CD8-positive, alpha-beta memory T cell (primary cell): Measurements from ENCODE around the gene C1QTNF8. TPM values are rescaled to one million over a fixed set of nuclear protein-coding genes. Genes with fewer than 3 reads are reported as not detected.

Experiments
- CTCF ChIA-PET: fragments of 350-600 bp; sonication (Branson Sonifier 250); formaldehyde crosslinking; loops from one replicate; lab custom pipeline; 2021; ENCODE audit warnings: antibody characterized with exemption; lab: Charles Lee
- POLR2A ChIA-PET: fragments of 350-600 bp; sonication (Branson Sonifier 250); formaldehyde crosslinking; loops from one replicate; lab custom pipeline; 2021; ENCODE audit warnings: antibody characterized with exemption; lab: Charles Lee
- DNase-seq, 5 donors: peaks; one replicate each; pipeline versions ENCODE4 v3.0.0 to v3.0.0-alpha.2; 2020 to 2022; ENCODE audit warnings: mixed read lengths in 1 of 5
- H3K27ac ChIP-seq: one replicate; pipeline ENCODE4 v1.7.0; 2013; ENCODE audit warnings: low read depth, mild to moderate bottlenecking, low read length, moderate library complexity
- H3K27me3 ChIP-seq: 2 replicates; pipeline ENCODE4 v1.7.0; 2013; ENCODE audit warnings: low read length, mild to moderate bottlenecking; ENCODE audit not compliant: insufficient read depth, poor library complexity, severe bottlenecking
- H3K36me3 ChIP-seq: 2 replicates; pipeline ENCODE4 v1.7.0; 2013; ENCODE audit warnings: mild to moderate bottlenecking, low read length, moderate library complexity; ENCODE audit not compliant: insufficient read depth
- H3K4me1 ChIP-seq: 2 replicates; pipeline ENCODE4 v1.7.0; 2013; ENCODE audit warnings: mild to moderate bottlenecking, low read length, moderate library complexity; ENCODE audit not compliant: insufficient read depth
- H3K4me3 ChIP-seq: 2 replicates; pipeline ENCODE4 v1.7.0; 2013; ENCODE audit warnings: mild to moderate bottlenecking, low read length
- H3K9me3 ChIP-seq: 2 replicates; pipeline ENCODE4 v1.7.0; 2013; ENCODE audit warnings: mild to moderate bottlenecking, low read length
- H3K27ac Mint-ChIP-seq, 8 donors: one replicate each; pipeline ENCODE4 v1.8.0; 2020 to 2021; ENCODE audit warnings: mixed read lengths in 8 of 8, mild to moderate bottlenecking in 6 of 8, inconsistent platforms in 3 of 8, moderate library complexity in 3 of 8
- H3K27me3 Mint-ChIP-seq, 2 donors: one replicate each; pipeline ENCODE4 v1.8.0; 2020 to 2021; ENCODE audit warnings: mixed read lengths in 2 of 2, mild to moderate bottlenecking in 1 of 2, moderate library complexity in 1 of 2
- H3K36me3 Mint-ChIP-seq, 3 donors: one replicate each; pipeline ENCODE4 v1.8.0; 2020 to 2021; ENCODE audit warnings: mixed read lengths in 3 of 3, inconsistent platforms in 1 of 3, mild to moderate bottlenecking in 1 of 3
- H3K4me1 Mint-ChIP-seq, 3 donors: one replicate each; pipeline ENCODE4 v1.8.0; 2020 to 2021; ENCODE audit warnings: mixed read lengths in 3 of 3, inconsistent platforms in 1 of 3, mild to moderate bottlenecking in 1 of 3
- H3K4me3 Mint-ChIP-seq, 7 donors: one replicate each; pipeline ENCODE4 v1.8.0; 2020 to 2021; ENCODE audit warnings: mixed read lengths in 7 of 7, mild to moderate bottlenecking in 6 of 7, moderate library complexity in 4 of 7, inconsistent platforms in 2 of 7
- H3K9me3 Mint-ChIP-seq, 5 donors: one replicate each; pipeline ENCODE4 v1.8.0; 2020 to 2022; ENCODE audit warnings: mixed read lengths in 5 of 5, mild to moderate bottlenecking in 3 of 5, moderate library complexity in 2 of 5, inconsistent platforms in 1 of 5
- polyA plus RNA-seq: library from polyadenylated mRNA; unstranded; fragments of 300-500 nt; fragmentation: Illumina TruSeq; gene quantifications from one replicate; pipeline ENCODE4 v1.2.3, GENCODE V29; 2021
- total RNA-seq, 2 experiments: library from RNA; stranded (reverse); gene quantifications; one replicate each; pipeline ENCODE4 v1.2.3, GENCODE V29; 2021

Gene C1QTNF8
- total and polyA plus RNA-seq, 3 experiments from 2014 or later: not detected

- peak overlapping the region in 1 of 8 donors; percentile 61 for H3K27ac Mint-ChIP-seq
- H3K36me3 ChIP-seq: no peaks in the 10 kb centered on the region
- H3K4me3 Mint-ChIP-seq: no peak overlapping the region
- H3K27me3 ChIP-seq: peaks cover 4% of the 10 kb centered on the region
- DNase-seq: no peak
- no peak overlapping the region for H3K4me3 ChIP-seq
- H3K9me3 Mint-ChIP-seq: peaks cover 0 to 5% (median 4%) of the 10 kb centered on the region in 5 donors
- H3K27ac ChIP-seq: no peak overlapping the region
- ChIA-PET POLR2A (no interaction called here), CTCF (no interaction called here)
- H3K4me1 Mint-ChIP-seq: no peaks in the 10 kb centered on the region
- no peaks in the 10 kb centered on the region for H3K4me1 ChIP-seq
- H3K36me3 Mint-ChIP-seq: peaks cover 0 to 6% (median 0%) of the 10 kb centered on the region in 3 donors
- peaks cover 13 to 19% of the 10 kb centered on the region in 2 donors for H3K27me3 Mint-ChIP-seq
- no peaks in the 10 kb centered on the region for H3K9me3 ChIP-seq
Measured at GRCh38 chr16:1061769-1062505, 34.1 kb downstream of the C1QTNF8 start.

GRCh38 chr16:1060416-1061340 is 35.4 kb downstream of the C1QTNF8 start:
- peaks cover 5% of the 10 kb centered on the region for H3K27me3 ChIP-seq
- peaks cover 13% of the 10 kb centered on the region in 2 donors for H3K27me3 Mint-ChIP-seq
- no peaks in the 10 kb centered on the region for H3K36me3 ChIP-seq
- H3K27ac Mint-ChIP-seq: no peak overlapping the region
- H3K9me3 ChIP-seq: no peaks in the 10 kb centered on the region
- CTCF ChIA-PET: interaction anchor here (1.1 kb wide), 1 partner anchor 234 kb away, joined by 3 read pairs; no protein-coding TSS in a partner anchor
- no peak overlapping the region for H3K27ac ChIP-seq
- no peak overlapping the region for H3K4me3 ChIP-seq
- H3K9me3 Mint-ChIP-seq: peaks cover 0 to 5% (median 4%) of the 10 kb centered on the region in 5 donors
- no peak for DNase-seq
- POLR2A ChIA-PET: no interaction called here
- no peaks in the 10 kb centered on the region for H3K4me1 ChIP-seq
- H3K4me1 Mint-ChIP-seq: no peaks in the 10 kb centered on the region
- no peak overlapping the region for H3K4me3 Mint-ChIP-seq
- peaks cover 0 to 6% (median 0%) of the 10 kb centered on the region in 3 donors for H3K36me3 Mint-ChIP-seq

- Mint-ChIP-seq H3K4me3 (no peak overlapping the region), H3K27me3 (peaks cover 8 to 17% of the 10 kb centered on the region in 2 donors), H3K9me3 (peaks cover 0 to 5% (median 4%) of the 10 kb centered on the region in 5 donors), H3K27ac (peak overlapping the region in 1 of 8 donors; percentile 87), H3K4me1 (no peaks in the 10 kb centered on the region), H3K36me3 (peaks cover 0 to 6% (median 0%) of the 10 kb centered on the region in 3 donors)
- ChIA-PET POLR2A (no interaction called here), CTCF (interaction anchor here (1.1 to 1.7 kb wide), 2 partner anchors 17 to 235 kb away, joined by 3 to 4 read pairs; no protein-coding TSS in a partner anchor)
- H3K27me3 ChIP-seq: peaks cover 5% of the 10 kb centered on the region
- no peaks in the 10 kb centered on the region for H3K4me1 ChIP-seq
- H3K4me3 ChIP-seq: no peak overlapping the region
- no peak for DNase-seq
- H3K36me3 ChIP-seq: no peaks in the 10 kb centered on the region
- H3K27ac ChIP-seq: no peak overlapping the region
- no peaks in the 10 kb centered on the region for H3K9me3 ChIP-seq
Measured at GRCh38 chr16:1059310-1059709, 36.7 kb downstream of the C1QTNF8 start.

GRCh38 chr16:1058216-1058615 is 37.8 kb downstream of the C1QTNF8 start:
- Mint-ChIP-seq H3K27ac (no peak overlapping the region), H3K27me3 (peaks cover 3 to 12% of the 10 kb centered on the region in 2 donors), H3K4me3 (no peak overlapping the region), H3K9me3 (peaks cover 0 to 5% (median 4%) of the 10 kb centered on the region in 5 donors), H3K36me3 (peaks cover 0 to 6% (median 0%) of the 10 kb centered on the region in 3 donors), H3K4me1 (no peaks in the 10 kb centered on the region)
- no peak for DNase-seq
- H3K36me3 ChIP-seq: no peaks in the 10 kb centered on the region
- no peak overlapping the region for H3K4me3 ChIP-seq
- no peaks in the 10 kb centered on the region for H3K9me3 ChIP-seq
- ChIA-PET CTCF (interaction anchor here (1.0 to 2.2 kb wide), 3 partner anchors 10 to 57 kb away, joined by 4 to 9 read pairs (median 4); no protein-coding TSS in a partner anchor), POLR2A (no interaction called here)
- H3K27ac ChIP-seq: no peak overlapping the region
- H3K27me3 ChIP-seq: peaks cover 5% of the 10 kb centered on the region
- H3K4me1 ChIP-seq: no peaks in the 10 kb centered on the region

GRCh38 chr16:1057252-1057932 is 38.7 kb downstream of the C1QTNF8 start:
- no peaks in the 10 kb centered on the region for H3K9me3 ChIP-seq
- Mint-ChIP-seq H3K36me3 (peaks cover 0 to 6% (median 0%) of the 10 kb centered on the region in 3 donors), H3K4me3 (no peak overlapping the region), H3K27me3 (peaks cover 3 to 12% of the 10 kb centered on the region in 2 donors), H3K27ac (no peak overlapping the region), H3K4me1 (no peaks in the 10 kb centered on the region), H3K9me3 (peaks cover 0 to 5% (median 4%) of the 10 kb centered on the region in 5 donors)
- peak; percentile 31 to 66 (median 44) for DNase-seq
- no peaks in the 10 kb centered on the region for H3K4me1 ChIP-seq
- no peak overlapping the region for H3K27ac ChIP-seq
- ChIA-PET POLR2A (no interaction called here), CTCF (interaction anchor here (0.6 to 2.2 kb wide), 5 partner anchors 9 to 93 kb away, joined by 3 to 9 read pairs (median 4); no protein-coding TSS in a partner anchor)
- no peak overlapping the region for H3K4me3 ChIP-seq
- peaks cover 5% of the 10 kb centered on the region for H3K27me3 ChIP-seq
- H3K36me3 ChIP-seq: no peaks in the 10 kb centered on the region

GRCh38 chr16:1056196-1056595 is 39.8 kb downstream of the C1QTNF8 start:
- H3K27me3 ChIP-seq: peaks cover 5% of the 10 kb centered on the region
- no peak overlapping the region for H3K4me3 ChIP-seq
- POLR2A ChIA-PET: no interaction called here
- no peaks in the 10 kb centered on the region for H3K36me3 ChIP-seq
- H3K27ac ChIP-seq: no peak overlapping the region
- Mint-ChIP-seq H3K4me1 (no peaks in the 10 kb centered on the region), H3K4me3 (no peak overlapping the region), H3K36me3 (peaks cover 0 to 6% (median 0%) of the 10 kb centered on the region in 3 donors), H3K27ac (no peak overlapping the region), H3K9me3 (peaks cover 0 to 5% (median 4%) of the 10 kb centered on the region in 5 donors), H3K27me3 (peaks cover 3 to 12% of the 10 kb centered on the region in 2 donors)
- CTCF ChIA-PET: interaction anchor here (1.2 to 2.2 kb wide), 4 partner anchors 8 to 344 kb away, joined by 3 to 9 read pairs (median 4); no protein-coding TSS in a partner anchor
- no peaks in the 10 kb centered on the region for H3K4me1 ChIP-seq
- DNase-seq: no peak
- no peaks in the 10 kb centered on the region for H3K9me3 ChIP-seq

- no peak for DNase-seq
- Mint-ChIP-seq H3K4me1 (no peaks in the 10 kb centered on the region), H3K27me3 (peaks cover 5 to 12% of the 10 kb centered on the region in 2 donors), H3K9me3 (peaks cover 0 to 5% (median 4%) of the 10 kb centered on the region in 5 donors), H3K36me3 (peaks cover 0 to 6% (median 0%) of the 10 kb centered on the region in 3 donors), H3K4me3 (no peak overlapping the region), H3K27ac (no peak overlapping the region)
- Histone ChIP-seq H3K4me1 (no peaks in the 10 kb centered on the region), H3K27ac (no peak overlapping the region), H3K4me3 (no peak overlapping the region), H3K9me3 (no peaks in the 10 kb centered on the region), H3K27me3 (peaks cover 5% of the 10 kb centered on the region), H3K36me3 (no peaks in the 10 kb centered on the region)
- POLR2A ChIA-PET: no interaction called here
- CTCF ChIA-PET: interaction anchor here (1.3 to 1.7 kb wide), 2 partner anchors 54 to 124 kb away, joined by 3 read pairs; no protein-coding TSS in a partner anchor
Measured at GRCh38 chr16:1055557-1055924, 40.5 kb downstream of the C1QTNF8 start.
